Spinal cord (tissue), 10 donors: ENCODE measurements around the gene SND1. TPM values are rescaled to one million over a fixed set of nuclear protein-coding genes. Genes with fewer than 3 reads are reported as not detected.

Experiments
- DNase-seq, 6 donors: peaks; one replicate each; pipeline versions ENCODE4 v3.0.0 to v3.0.0-alpha.2; 2013 to 2015; ENCODE audit warnings: low spot score in 6 of 6, low read depth in 4 of 6
- H3K27ac ChIP-seq: one replicate; pipeline ENCODE4 v1.5.1; 2013; ENCODE audit warnings: low read depth, low read length, control low read depth
- H3K27me3 ChIP-seq: one replicate; pipeline ENCODE4 v1.6.1; 2013; ENCODE audit warnings: low read length; ENCODE audit not compliant: control insufficient read depth, insufficient read depth
- H3K36me3 ChIP-seq: one replicate; pipeline ENCODE4 v1.6.1; 2013; ENCODE audit warnings: low read length; ENCODE audit not compliant: control insufficient read depth, insufficient read depth
- H3K4me1 ChIP-seq: one replicate; pipeline ENCODE4 v1.6.1; 2013; ENCODE audit warnings: low read length; ENCODE audit not compliant: control insufficient read depth, insufficient read depth
- H3K4me3 ChIP-seq: one replicate; pipeline ENCODE4 v1.5.1; 2013; ENCODE audit warnings: low read depth, low read length, control low read depth
- H3K9me3 ChIP-seq: one replicate; pipeline ENCODE4 v1.6.1; 2013; ENCODE audit warnings: low read length; ENCODE audit not compliant: control insufficient read depth, insufficient read depth
- WGBS: methylation state at CpG from one replicate; pipeline ENCODE4 v1.1.5; 2013; ENCODE audit warnings: missing lambda C conversion rate; ENCODE audit not compliant: insufficient coverage; 5-methylcytosine and 5-hydroxymethylcytosine counted together
- polyA plus RNA-seq, 2 donors: library from polyadenylated mRNA; unstranded; fragments of 120-200 nt; gene quantifications; one replicate each; pipeline ENCODE4 v1.2.1, GENCODE V29; 2013; ENCODE audit not compliant: insufficient read length in 2 of 2
- total RNA-seq, 2 donors: library from RNA; depleted of rRNA in 1 of 2; stranded (reverse); fragments of 120-200 nt in 1 of 2; fragments of >200 nt in 1 of 2; gene quantifications; one replicate each; pipeline versions ENCODE4 v1.2.3 to v1.2.4, GENCODE V29; 2013 to 2014
- donor health status: healthy.

The SND1 gene
- total and polyA plus RNA-seq, 4 donors = 72.1 to 125 (median 91.3) TPM

- peaks cover 32% of the 10 kb centered on the region for H3K4me1 ChIP-seq
- no CpG with 5 or more reads among the region's 2 CpGs for WGBS
- H3K36me3 ChIP-seq = peaks cover 41% of the 10 kb centered on the region
Measured at GRCh38 chr7:128008744-128009143, 356.8 kb downstream of the SND1 start.

GRCh38 chr7:128010391-128011127 is 358.6 kb downstream of the SND1 start:
- no peaks in the 10 kb centered on the region for H3K27me3 ChIP-seq
- no peaks in the 10 kb centered on the region for H3K9me3 ChIP-seq
- no peak for DNase-seq
- H3K36me3 ChIP-seq = peaks cover 40% of the 10 kb centered on the region
- 93% methylated on average over 2 of the region's 7 CpGs for WGBS
- H3K27ac ChIP-seq = peak overlapping the region; percentile 12
- no peak overlapping the region for H3K4me3 ChIP-seq
- H3K4me1 ChIP-seq = peaks cover 34% of the 10 kb centered on the region

More at GRCh38 chr7:128008744-128009143, 356.8 kb downstream of the SND1 start:
- H3K27ac ChIP-seq = no peak overlapping the region
- H3K4me3 ChIP-seq = no peak overlapping the region
- H3K27me3 ChIP-seq = no peaks in the 10 kb centered on the region
- no peaks in the 10 kb centered on the region for H3K9me3 ChIP-seq
- DNase-seq = no peak

- H3K4me1 ChIP-seq = peaks cover 37% of the 10 kb centered on the region
- no peak for DNase-seq
- H3K36me3 ChIP-seq = peaks cover 34% of the 10 kb centered on the region
- WGBS = no CpG with 5 or more reads among the region's 2 CpGs
- no peak overlapping the region for H3K4me3 ChIP-seq
- no peak overlapping the region for H3K27ac ChIP-seq
- no peaks in the 10 kb centered on the region for H3K27me3 ChIP-seq
- H3K9me3 ChIP-seq = no peaks in the 10 kb centered on the region
Measured at GRCh38 chr7:128011131-128011661, 359.2 kb downstream of the SND1 start.

- Histone ChIP-seq H3K27ac (no peak overlapping the region), H3K36me3 (peaks cover 37% of the 10 kb centered on the region), H3K4me1 (peaks cover 57% of the 10 kb centered on the region), H3K9me3 (no peaks in the 10 kb centered on the region), H3K27me3 (no peaks in the 10 kb centered on the region), H3K4me3 (no peak overlapping the region)
- peak in 1 of 6 donors; percentile 40 for DNase-seq
- 68% methylated on average over 4 of the region's 4 CpGs for WGBS
Measured at GRCh38 chr7:128014811-128015210, 362.8 kb downstream of the SND1 start.

- no peak for DNase-seq
- no peaks in the 10 kb centered on the region for H3K9me3 ChIP-seq
- peaks cover 39% of the 10 kb centered on the region for H3K36me3 ChIP-seq
- H3K27ac ChIP-seq = no peak overlapping the region
- no peak overlapping the region for H3K4me3 ChIP-seq
- H3K4me1 ChIP-seq = peaks cover 53% of the 10 kb centered on the region
- 72% methylated on average over 6 of the region's 6 CpGs for WGBS
- no peaks in the 10 kb centered on the region for H3K27me3 ChIP-seq
Measured at GRCh38 chr7:128017460-128017859, 365.5 kb downstream of the SND1 start.

- H3K4me3 ChIP-seq = no peak overlapping the region
- H3K4me1 ChIP-seq = peaks cover 54% of the 10 kb centered on the region
- WGBS = 26% methylated on average over 5 of the region's 8 CpGs
- H3K27me3 ChIP-seq = no peaks in the 10 kb centered on the region
- peak overlapping the region; percentile 29 for H3K27ac ChIP-seq
- H3K9me3 ChIP-seq = no peaks in the 10 kb centered on the region
- DNase-seq = peak in 2 of 6 donors; percentile 79
- H3K36me3 ChIP-seq = peaks cover 32% of the 10 kb centered on the region
Measured at GRCh38 chr7:128017862-128018845, 366.2 kb downstream of the SND1 start.

GRCh38 chr7:128019288-128019687 is 367.3 kb downstream of the SND1 start:
- Histone ChIP-seq H3K36me3 (peaks cover 27% of the 10 kb centered on the region), H3K4me1 (peaks cover 59% of the 10 kb centered on the region), H3K9me3 (no peaks in the 10 kb centered on the region), H3K27ac (no peak overlapping the region), H3K27me3 (no peaks in the 10 kb centered on the region), H3K4me3 (no peak overlapping the region)
- peak in 2 of 6 donors; percentile 44 to 90 for DNase-seq
- WGBS = no CpG with 5 or more reads among the region's 3 CpGs

GRCh38 chr7:128020159-128020558 is 368.2 kb downstream of the SND1 start:
- Histone ChIP-seq H3K9me3 (no peaks in the 10 kb centered on the region), H3K27ac (no peak overlapping the region), H3K27me3 (no peaks in the 10 kb centered on the region), H3K36me3 (peaks cover 30% of the 10 kb centered on the region), H3K4me3 (no peak overlapping the region), H3K4me1 (peaks cover 58% of the 10 kb centered on the region)
- no peak for DNase-seq
- 63% methylated on average over 6 of the region's 6 CpGs for WGBS

GRCh38 chr7:128021366-128021765 is 369.4 kb downstream of the SND1 start:
- Histone ChIP-seq H3K27me3 (no peaks in the 10 kb centered on the region), H3K36me3 (peaks cover 30% of the 10 kb centered on the region), H3K4me3 (no peak overlapping the region), H3K4me1 (peaks cover 53% of the 10 kb centered on the region), H3K9me3 (no peaks in the 10 kb centered on the region), H3K27ac (no peak overlapping the region)
- WGBS = 13% methylated on average over 1 of the region's 2 CpGs
- DNase-seq = no peak
